VCaP (cell line): ENCODE measurements around the gene TMEM117.

Source experiments
- H3K27ac ChIP-seq: fragments of 450-650 bp; 2 replicates; pipeline ENCODE4 v1.5.1; 2017
- CTCF ChIP-seq: fragments of 450-650 bp; conservative IDR thresholded peaks from 2 replicates; pipeline ENCODE4 v1.5.1; 2017; ENCODE audit warnings: mild to moderate bottlenecking, moderate library complexity

The TMEM117 gene

DNA sequence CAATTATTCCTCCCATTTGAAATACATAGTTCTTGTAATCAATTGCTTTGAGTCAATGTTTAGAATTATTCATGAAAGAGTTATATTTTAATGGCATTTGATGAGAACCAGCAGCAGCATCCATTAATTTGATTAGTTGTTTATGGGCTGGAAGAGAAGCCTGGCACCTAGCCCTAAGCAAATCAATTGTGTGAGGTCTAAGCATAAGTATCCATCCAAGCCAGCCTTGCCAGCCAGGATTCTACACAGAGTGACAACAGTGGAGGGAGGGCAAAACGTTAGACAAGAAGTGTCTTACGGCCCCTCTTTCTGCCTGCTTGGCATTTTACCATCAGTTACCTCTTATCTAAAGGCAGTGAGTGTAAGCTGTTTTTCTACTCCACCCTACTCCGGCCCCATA, 561.8 kb downstream of the TMEM117 start:
- TF ChIP-seq CTCF: no peak
- H3K27ac ChIP-seq: no peak overlapping the region

DNA sequence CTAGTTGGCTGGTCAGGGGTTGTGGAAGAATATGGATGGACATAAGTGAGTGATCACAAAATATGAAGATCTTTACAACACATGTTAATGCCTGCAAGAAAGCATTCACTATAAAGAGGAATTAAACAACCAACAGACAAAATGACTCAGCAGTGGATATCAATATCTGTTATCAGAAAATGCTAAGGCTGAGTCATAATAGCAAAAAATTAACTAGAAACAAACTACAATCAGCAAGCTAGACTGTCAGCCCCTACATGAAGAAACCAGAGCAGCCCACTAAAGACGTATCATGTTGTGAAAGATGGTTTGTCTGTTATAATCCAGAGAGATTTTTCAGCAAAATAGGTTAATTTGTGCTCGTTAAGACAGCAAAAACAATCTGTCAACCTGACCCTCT, 567.3 kb downstream of the TMEM117 start:
- H3K27ac ChIP-seq: no peak overlapping the region
- no peak for TF ChIP-seq CTCF

DNA sequence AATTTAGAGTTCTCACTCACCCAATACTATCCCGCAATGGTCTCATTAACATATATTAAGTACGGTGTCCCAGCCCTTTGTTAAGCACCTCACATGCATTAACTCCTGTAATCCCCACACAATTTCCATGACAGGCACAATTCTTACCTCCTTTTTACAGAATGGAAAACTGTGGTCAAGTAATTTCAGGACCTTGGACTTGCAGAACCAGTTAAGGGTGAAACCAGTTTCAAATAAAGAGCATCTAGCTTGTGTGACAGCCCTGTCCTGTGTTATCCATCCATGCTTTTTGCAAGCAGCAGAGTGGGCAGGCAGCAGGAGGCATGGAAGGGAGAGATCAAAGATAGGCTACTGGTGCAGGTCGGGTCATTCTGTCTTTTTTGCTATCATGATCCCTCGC, 569.4 kb downstream of the TMEM117 start:
- H3K27ac ChIP-seq: no peak overlapping the region
- TF ChIP-seq CTCF: no peak

GRCh38 chr12:44422559-44422958, 586.7 kb downstream of the TMEM117 start:
- TF ChIP-seq CTCF: no peak
- no peak overlapping the region for H3K27ac ChIP-seq

DNA sequence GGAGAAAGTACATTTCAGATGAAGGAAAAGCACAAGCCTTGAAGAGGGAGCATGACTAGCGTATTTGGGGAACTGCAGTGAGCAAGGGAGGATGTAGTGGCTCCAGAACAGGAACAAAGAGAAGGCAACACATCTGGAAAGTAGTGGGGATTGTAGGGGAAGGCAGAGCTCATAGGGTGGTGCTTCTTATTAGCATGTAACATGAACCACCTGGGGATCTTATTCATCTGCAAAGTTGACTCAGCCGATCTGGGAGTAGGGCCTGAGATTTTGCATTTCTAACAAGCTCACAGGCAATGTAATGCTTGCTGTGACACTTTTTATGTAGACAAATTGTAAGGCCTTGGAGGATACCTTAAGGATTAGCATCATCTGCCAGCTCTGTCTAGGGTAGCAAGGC, 592.9 kb downstream of the TMEM117 start:
- no peak overlapping the region for H3K27ac ChIP-seq
- TF ChIP-seq CTCF: no peak

GRCh38 chr12:44431647-44432343, 595.9 kb downstream of the TMEM117 start:
- no peak overlapping the region for H3K27ac ChIP-seq
- TF ChIP-seq CTCF: no peak

DNA sequence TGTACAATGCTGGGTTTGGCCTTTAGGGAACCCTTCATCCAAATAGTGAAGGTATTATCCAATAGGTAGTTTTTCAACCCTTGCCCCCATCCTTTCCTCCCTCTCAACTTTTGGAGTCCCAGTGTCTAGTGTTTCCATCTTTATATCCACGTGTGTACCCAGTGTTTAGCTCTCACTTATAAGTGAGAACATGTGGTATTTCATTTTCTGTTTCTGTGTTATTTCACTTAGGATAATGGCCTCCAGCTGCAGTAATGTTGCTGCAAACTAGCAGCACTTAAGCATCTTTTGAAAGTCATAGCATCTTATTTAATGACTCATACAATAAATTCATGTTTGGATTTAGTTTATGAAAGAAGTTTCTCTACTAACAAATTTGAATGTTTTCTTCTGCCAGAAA, 597.8 kb downstream of the TMEM117 start:
- TF ChIP-seq CTCF: no peak
- no peak overlapping the region for H3K27ac ChIP-seq
